HUES6 (cell line): ENCODE results near the gene BARX1.

Experiments used
- H3K27ac ChIP-seq: 2 replicates; pipeline ENCODE4 v1.7.0; 2013; ENCODE audit warnings: low read depth, mild to moderate bottlenecking, low read length, inconsistent platforms
- H3K27me3 ChIP-seq: 2 replicates; pipeline ENCODE4 v1.6.1; 2013; ENCODE audit warnings: low read length; ENCODE audit not compliant: control insufficient read depth, insufficient read depth
- H3K36me3 ChIP-seq: 2 replicates; pipeline ENCODE4 v1.6.1; 2013; ENCODE audit warnings: low read length; ENCODE audit not compliant: control insufficient read depth, insufficient read depth
- H3K4me1 ChIP-seq: 2 replicates; pipeline ENCODE4 v1.6.1; 2013; ENCODE audit warnings: low read length; ENCODE audit not compliant: control insufficient read depth, insufficient read depth
- H3K4me3 ChIP-seq: 2 replicates; pipeline ENCODE4 v1.5.1; 2013; ENCODE audit warnings: low read depth, low read length
- H3K9ac ChIP-seq: one replicate; pipeline ENCODE4 v1.6.1; 2013; ENCODE audit warnings: mild to moderate bottlenecking, low read length
- H3K9me3 ChIP-seq: 2 replicates; pipeline ENCODE4 v1.6.1; 2013; ENCODE audit warnings: low read depth, low read length; ENCODE audit not compliant: control insufficient read depth, insufficient read depth

The BARX1 gene

DNA sequence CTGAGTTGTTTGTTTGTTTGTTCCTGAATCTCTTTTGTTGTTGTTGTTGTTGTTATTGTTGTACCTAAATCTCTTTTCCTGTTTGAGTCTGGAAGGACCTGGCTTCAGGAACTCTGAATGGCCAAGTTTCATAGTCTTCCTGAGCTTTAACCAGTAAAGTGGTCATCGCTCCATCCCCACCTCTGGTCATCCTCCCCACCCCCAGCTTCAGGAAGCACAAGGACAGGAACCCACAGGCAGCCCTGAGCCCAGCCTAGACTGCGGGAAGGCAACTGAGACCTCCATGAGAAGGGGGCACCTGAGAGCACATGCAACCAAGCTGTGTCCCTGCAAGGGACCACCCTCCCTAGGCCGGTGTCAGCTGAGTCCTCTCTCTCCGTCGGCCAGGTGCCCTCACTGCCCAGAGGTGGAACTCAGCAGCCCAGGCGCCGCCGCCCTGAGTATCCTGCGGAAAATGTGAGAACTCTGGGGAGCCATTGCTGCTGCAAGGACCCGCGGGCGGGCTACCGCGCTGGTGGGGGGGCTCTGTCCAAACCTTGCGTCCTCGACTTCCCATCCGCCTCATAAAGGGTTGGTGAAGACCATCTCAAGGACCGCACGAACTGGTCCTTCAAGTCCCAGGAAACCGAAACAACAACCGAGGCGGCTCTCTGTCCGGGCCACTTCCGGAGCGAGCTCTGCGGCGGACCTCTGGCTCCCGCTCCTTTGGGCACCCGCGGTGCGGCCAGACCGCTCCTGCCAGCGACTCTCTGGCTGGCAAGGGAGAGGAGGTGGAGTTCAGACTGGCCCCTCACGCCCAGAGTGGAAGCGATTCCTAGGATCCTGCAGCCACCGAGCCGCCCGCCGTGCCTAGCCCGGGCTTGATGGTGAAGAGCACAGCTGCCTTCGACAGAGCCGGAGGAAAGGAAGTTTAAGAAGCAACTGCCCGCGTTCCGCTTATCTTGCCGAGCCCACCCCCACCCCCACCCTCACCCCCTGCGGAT lies 4.2 kb downstream of the BARX1 start:
- H3K4me3 ChIP-seq, result peak overlapping the region; percentile 50
- H3K9me3 ChIP-seq, result no peaks in the 10 kb centered on the region
- peaks cover 66% of the 10 kb centered on the region for H3K4me1 ChIP-seq
- no peak overlapping the region for H3K9ac ChIP-seq
- no peaks in the 10 kb centered on the region for H3K36me3 ChIP-seq
- peaks cover 97% of the 10 kb centered on the region for H3K27me3 ChIP-seq
- H3K27ac ChIP-seq, result no peak overlapping the region

- Histone ChIP-seq H3K4me3 (peak overlapping the region; percentile 53), H3K36me3 (no peaks in the 10 kb centered on the region), H3K9me3 (no peaks in the 10 kb centered on the region), H3K27ac (no peak overlapping the region), H3K4me1 (peaks cover 60% of the 10 kb centered on the region), H3K27me3 (peaks cover 100% of the 10 kb centered on the region), H3K9ac (no peak overlapping the region)
Measured at GRCh38 chr9:93949694-93950449, 5.3 kb downstream of the BARX1 start.

GRCh38 chr9:93949073-93949693 lies 6.0 kb downstream of the BARX1 start:
- Histone ChIP-seq H3K36me3 (no peaks in the 10 kb centered on the region), H3K9ac (peak overlapping the region; percentile 12), H3K4me3 (peak overlapping the region; percentile 53), H3K27me3 (peaks cover 100% of the 10 kb centered on the region), H3K9me3 (no peaks in the 10 kb centered on the region), H3K27ac (no peak overlapping the region), H3K4me1 (peaks cover 56% of the 10 kb centered on the region)

DNA sequence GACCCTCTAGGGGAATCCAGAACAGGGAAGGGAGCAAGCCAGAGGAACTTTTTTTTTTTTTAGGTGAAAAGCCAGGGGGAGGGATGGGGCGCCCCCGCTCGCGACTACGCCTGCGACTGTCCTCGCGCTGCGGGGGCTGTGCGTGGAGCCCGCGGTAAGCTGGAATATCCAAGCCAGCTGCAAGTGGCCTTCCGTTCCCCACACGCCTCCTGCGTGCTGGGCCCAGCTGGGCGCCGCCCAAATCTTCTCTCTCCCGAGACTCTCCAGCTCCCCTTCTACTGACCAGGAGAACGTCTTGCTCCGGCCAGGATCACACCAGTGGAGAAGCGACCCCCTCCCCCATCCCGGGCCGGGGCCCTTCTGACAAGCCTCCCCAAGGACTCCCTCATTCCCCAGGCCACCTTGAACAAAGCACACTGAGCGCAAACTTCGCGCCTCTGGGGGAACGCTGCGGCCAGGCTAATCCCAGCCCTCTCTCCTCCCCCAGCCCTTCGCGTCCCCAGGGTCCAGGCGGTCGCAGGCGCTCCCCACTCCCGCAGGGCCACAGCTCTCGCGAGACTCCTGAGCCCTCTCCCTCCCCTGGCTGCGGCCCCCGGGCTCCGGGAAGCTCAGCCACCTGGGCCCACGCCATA lies 6.6 kb downstream of the BARX1 start:
- Histone ChIP-seq H3K27me3 (peaks cover 100% of the 10 kb centered on the region), H3K36me3 (no peaks in the 10 kb centered on the region), H3K27ac (no peak overlapping the region), H3K9ac (peak overlapping the region; percentile 12), H3K4me3 (peak overlapping the region; percentile 53), H3K9me3 (no peaks in the 10 kb centered on the region), H3K4me1 (peaks cover 51% of the 10 kb centered on the region)

DNA sequence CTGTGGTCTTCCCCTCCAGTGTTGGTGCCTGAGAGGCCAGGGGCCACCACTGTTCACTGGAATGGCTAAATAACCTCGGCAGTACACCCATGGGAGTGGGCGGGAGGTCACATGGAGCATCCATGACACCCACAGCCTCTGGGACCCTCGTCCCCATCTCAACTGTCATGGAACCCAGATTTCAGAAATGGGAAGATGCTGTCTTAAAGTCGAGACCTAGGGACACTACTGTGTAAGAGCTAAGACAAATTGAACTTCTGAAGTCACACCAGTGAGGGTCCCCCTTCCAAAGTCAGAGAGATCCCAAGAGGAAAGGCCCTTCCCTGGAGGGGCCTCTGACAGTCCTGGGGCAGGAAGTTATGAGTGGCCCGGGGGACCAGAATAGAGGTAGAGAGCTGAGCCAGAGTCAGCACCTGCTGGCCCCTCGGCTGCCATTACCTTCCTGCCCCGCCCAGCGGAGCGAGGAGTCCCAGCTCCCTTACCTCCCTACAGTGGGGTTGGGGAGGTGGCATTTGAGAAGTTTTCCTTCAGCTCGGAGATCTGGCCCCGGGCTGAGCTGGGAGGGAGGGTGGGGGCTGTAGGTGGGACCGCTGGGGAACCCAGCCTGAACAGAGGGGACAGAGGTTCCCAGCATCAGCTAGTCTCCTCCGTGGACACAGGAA lies 7.6 kb downstream of the BARX1 start:
- peaks cover 100% of the 10 kb centered on the region for H3K27me3 ChIP-seq
- H3K9ac ChIP-seq, result no peak overlapping the region
- H3K4me3 ChIP-seq, result peak overlapping the region; percentile 53

DNA sequence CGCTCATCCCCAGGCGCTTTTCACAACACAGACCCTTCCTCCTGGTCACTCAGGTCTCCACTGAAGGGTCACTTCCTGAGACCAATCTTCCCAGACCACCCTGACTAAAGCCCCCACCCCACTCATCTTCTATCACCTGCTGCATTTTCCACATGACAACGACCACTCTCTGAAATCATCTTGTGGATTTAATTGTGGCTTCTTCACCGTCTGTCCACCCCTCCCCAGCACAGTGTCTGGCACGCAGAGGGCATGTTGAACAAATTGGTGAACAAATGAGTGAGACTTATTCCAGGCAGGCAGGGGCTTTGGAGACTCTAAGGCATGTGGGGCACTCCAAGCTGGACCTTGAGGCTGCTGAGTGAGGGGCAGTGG lies 8.8 kb downstream of the BARX1 start:
- peaks cover 100% of the 10 kb centered on the region for H3K27me3 ChIP-seq
- H3K4me1 ChIP-seq, result peaks cover 42% of the 10 kb centered on the region
- H3K36me3 ChIP-seq, result no peaks in the 10 kb centered on the region
- no peak overlapping the region for H3K9ac ChIP-seq
- no peaks in the 10 kb centered on the region for H3K9me3 ChIP-seq
- H3K4me3 ChIP-seq, result peak overlapping the region; percentile 58
- H3K27ac ChIP-seq, result no peak overlapping the region

More for the DNA sequence above, 7.6 kb downstream of the BARX1 start:
- H3K9me3 ChIP-seq, result no peaks in the 10 kb centered on the region
- no peaks in the 10 kb centered on the region for H3K36me3 ChIP-seq
- H3K4me1 ChIP-seq, result peaks cover 45% of the 10 kb centered on the region
- H3K27ac ChIP-seq, result no peak overlapping the region

DNA sequence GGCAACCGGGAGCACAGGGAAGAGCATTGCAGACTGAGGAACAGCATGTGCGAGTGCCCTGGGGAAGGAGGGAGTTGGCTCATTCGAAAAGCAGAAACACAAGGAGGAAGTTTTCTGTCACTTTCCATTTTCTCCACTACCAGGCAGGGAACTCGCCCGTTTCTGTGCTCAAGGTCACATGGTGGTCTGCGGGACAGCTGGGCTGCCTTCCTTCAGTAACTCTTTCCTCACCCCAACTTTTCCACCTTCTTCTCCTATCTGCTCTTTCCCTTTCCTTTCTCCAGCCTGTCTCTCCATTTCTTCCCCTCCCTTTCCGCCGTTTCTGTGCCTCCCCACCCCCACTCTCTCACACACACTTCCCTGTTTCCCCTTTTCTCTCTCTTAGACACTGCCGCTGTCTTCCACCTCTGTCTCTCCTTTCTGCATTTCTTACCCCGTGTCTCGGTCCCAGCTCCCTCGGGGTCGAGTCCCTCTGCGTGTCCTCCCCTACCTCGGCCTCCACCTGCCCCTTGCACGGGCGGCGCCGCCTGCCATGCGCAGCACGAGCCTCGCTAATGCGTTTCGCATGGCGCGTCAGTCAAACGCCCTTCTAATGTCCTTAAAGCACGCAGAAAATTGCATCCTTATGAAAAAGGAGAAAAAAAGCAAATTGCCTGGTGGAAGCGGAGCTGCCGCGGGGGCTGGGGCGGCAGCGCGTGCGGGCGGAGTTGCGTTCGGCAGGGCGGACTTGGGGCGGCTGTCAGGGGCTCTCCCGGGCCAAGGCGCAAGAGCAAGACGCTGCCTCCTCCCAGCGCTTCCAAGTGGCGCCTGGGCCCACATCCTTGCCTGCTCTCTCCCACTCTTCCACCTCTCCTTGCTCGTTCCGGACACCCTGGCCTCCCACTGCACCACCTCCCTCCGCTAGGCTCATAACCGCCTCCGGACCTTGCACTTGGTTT lies 9.5 kb downstream of the BARX1 start:
- Histone ChIP-seq H3K4me1 (peaks cover 39% of the 10 kb centered on the region), H3K27me3 (peaks cover 100% of the 10 kb centered on the region), H3K27ac (no peak overlapping the region), H3K9ac (no peak overlapping the region), H3K4me3 (peak overlapping the region; percentile 58), H3K9me3 (no peaks in the 10 kb centered on the region), H3K36me3 (no peaks in the 10 kb centered on the region)

DNA sequence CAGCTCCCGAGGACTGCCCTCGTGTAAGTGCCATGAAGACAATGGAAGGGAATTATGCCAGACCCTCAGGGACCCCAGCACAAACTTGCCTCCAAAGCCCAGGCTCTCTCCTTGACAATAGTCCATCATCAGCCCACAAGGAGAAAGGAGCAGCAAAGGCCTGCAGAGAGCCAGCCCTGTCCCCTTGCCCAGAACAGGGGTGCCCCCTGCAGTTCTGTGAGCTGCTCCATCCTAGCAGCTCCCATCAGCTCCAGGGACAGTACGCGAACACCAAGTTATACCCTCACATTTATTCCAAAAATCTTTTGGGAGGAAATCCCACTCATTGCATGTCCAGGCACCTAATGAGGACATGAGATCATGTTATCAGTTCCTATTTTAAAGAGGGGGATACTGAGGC lies 11.1 kb downstream of the BARX1 start:
- Histone ChIP-seq H3K9me3 (no peaks in the 10 kb centered on the region), H3K4me3 (no peak overlapping the region), H3K4me1 (peaks cover 24% of the 10 kb centered on the region), H3K27me3 (peaks cover 94% of the 10 kb centered on the region), H3K9ac (no peak overlapping the region), H3K36me3 (no peaks in the 10 kb centered on the region), H3K27ac (no peak overlapping the region)

DNA sequence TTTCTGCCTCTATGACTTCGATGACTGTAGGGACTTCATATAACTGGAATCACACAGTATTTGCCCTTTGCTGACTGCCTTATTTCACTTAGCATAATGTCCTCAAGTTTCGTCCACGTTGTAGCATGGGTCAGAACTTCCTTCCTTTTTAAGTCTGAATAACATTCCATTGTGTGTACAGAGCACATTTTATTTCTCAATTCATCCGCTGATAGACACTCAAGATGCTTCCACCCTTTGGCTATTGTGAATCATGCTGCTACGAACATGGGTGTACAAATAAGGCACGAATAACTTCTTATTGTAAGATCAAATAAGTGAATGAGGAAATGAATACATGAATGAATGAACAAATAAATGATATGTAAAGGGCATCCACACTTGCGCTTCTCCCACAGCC lies 13.0 kb downstream of the BARX1 start:
- no peaks in the 10 kb centered on the region for H3K36me3 ChIP-seq
- H3K27me3 ChIP-seq, result peaks cover 76% of the 10 kb centered on the region
- H3K4me1 ChIP-seq, result peaks cover 12% of the 10 kb centered on the region
- no peaks in the 10 kb centered on the region for H3K9me3 ChIP-seq
- H3K9ac ChIP-seq, result no peak overlapping the region
- H3K4me3 ChIP-seq, result no peak overlapping the region
- H3K27ac ChIP-seq, result no peak overlapping the region
